GM13976 (cell line): ENCODE data around the gene SLC66A2.

Experiments
- DNase-seq: peaks from one replicate; pipeline ENCODE4 v3.0.0; 2012; ENCODE audit warnings: low spot score
- CTCF ChIP-seq: IDR thresholded peaks from 2 replicates; pipeline ENCODE4 v1.5.1; 2012; ENCODE audit warnings: borderline replicate concordance, mild to moderate bottlenecking; ENCODE audit not compliant: insufficient read depth; ENCODE audit errors: extremely low read depth, missing control alignments, control extremely low read depth
- in situ Hi-C: fragments of 300-500 bp; cut with MboI; formaldehyde crosslinking; loops from one replicate; pipeline ENCODE4 v1.12.0; 2022; ENCODE audit warnings: low sequenced_read_pairs, mixed read lengths, inconsistent platforms; ENCODE audit not compliant: unreplicated experiment

The SLC66A2 gene

GRCh38 chr18:79947054-79947755, 4.2 kb downstream of the SLC66A2 start:
- in situ Hi-C loops, result no loop called here
- no peak for DNase-seq
- TF ChIP-seq CTCF, result no peak

GRCh38 chr18:79945118-79946042, 6.1 kb downstream of the SLC66A2 start:
- in situ Hi-C loops, result no loop called here

GRCh38 chr18:79944746-79945117, 6.7 kb downstream of the SLC66A2 start:
- in situ Hi-C loops, result no loop called here
- no peak for TF ChIP-seq CTCF
- no peak for DNase-seq

More at GRCh38 chr18:79945118-79946042, 6.1 kb downstream of the SLC66A2 start:
- no peak for TF ChIP-seq CTCF
- DNase-seq, result no peak

- in situ Hi-C loops, result no loop called here
- no peak for TF ChIP-seq CTCF
- peak; percentile 59 for DNase-seq
These were observed 7.2 kb downstream of the SLC66A2 start for GRCh38 chr18:79944126-79944731.

- no peak for TF ChIP-seq CTCF
- DNase-seq, result no peak
- in situ Hi-C loops, result no loop called here
These were observed 7.8 kb downstream of the SLC66A2 start for GRCh38 chr18:79943608-79944125.
